ENCODE measurements around the gene CDH5.
"Not testable (repeated sequence)": the region's sequence is repeated elsewhere in the genome, so short reads cannot be mapped to it uniquely, and the experiment has no call there.

The CDH5 gene

GRCh38 chr16:66366433-66367299, at the start of gene CDH5:
TSS of gene CDH5 (plus strand) at chr16:66366691. CDS start at chr16:66379338, 12,647 bp downstream.
- peak; percentile 80 for DNase-seq

GRCh38 chr16:66318505-66318904, 48.0 kb upstream of the CDH5 start:
- no peak for DNase-seq

GRCh38 chr16:66320774-66321173, 45.7 kb upstream of the CDH5 start:
- DNase-seq: no peak

GRCh38 chr16:66322174-66322573, 44.3 kb upstream of the CDH5 start:
- DNase-seq: no peak

- no peak for DNase-seq
These were observed 41.5 kb upstream of the CDH5 start for GRCh38 chr16:66324815-66325515.

- no peak for DNase-seq
These were observed 40.6 kb upstream of the CDH5 start for GRCh38 chr16:66325717-66326376.

GRCh38 chr16:66326991-66327513, 39.4 kb upstream of the CDH5 start:
- peak; percentile 72 for DNase-seq

GRCh38 chr16:66328282-66328681, 38.2 kb upstream of the CDH5 start:
- DNase-seq: no peak

GRCh38 chr16:66331464-66331863, 35.0 kb upstream of the CDH5 start:
- DNase-seq: not testable (repeated sequence)

GRCh38 chr16:66332634-66333610, 33.6 kb upstream of the CDH5 start:
- no peak for DNase-seq

- no peak for DNase-seq
These were observed 31.5 kb upstream of the CDH5 start for GRCh38 chr16:66334853-66335574.

GRCh38 chr16:66335704-66336329, 30.7 kb upstream of the CDH5 start:
- peak; percentile 82 for DNase-seq

GRCh38 chr16:66337463-66338188, 28.9 kb upstream of the CDH5 start:
- DNase-seq: peak; percentile 38

GRCh38 chr16:66342294-66342900, 24.1 kb upstream of the CDH5 start:
- peak; percentile 49 for DNase-seq

- DNase-seq: no peak
These were observed 21.9 kb upstream of the CDH5 start for GRCh38 chr16:66344533-66345145.

GRCh38 chr16:66346221-66346620, 20.3 kb upstream of the CDH5 start:
- no peak for DNase-seq

GRCh38 chr16:66352304-66352703, 14.2 kb upstream of the CDH5 start:
- no peak for DNase-seq

GRCh38 chr16:66353055-66353454, 13.4 kb upstream of the CDH5 start:
- no peak for DNase-seq
